BJ (cell line): ENCODE results near the gene SIN3B. TPM values are rescaled to one million over a fixed set of nuclear protein-coding genes. Genes with fewer than 3 reads are reported as not detected.

Experiments
- CTCF ChIA-PET: fragments of 350-600 bp; formaldehyde crosslinking; extraction: SDS; loops from one replicate; lab custom pipeline; 2021; ENCODE audit warnings: antibody characterized with exemption, inconsistent platforms; lab: Yijun Ruan, JAX
- POLR2A ChIA-PET: fragments of 300-600 bp; sonication (Branson Sonifier 250); formaldehyde crosslinking; extraction: SDS; loops from one replicate; lab custom pipeline; 2021; ENCODE audit warnings: antibody characterized with exemption; lab: Charles Lee
- DNase-seq: peaks from one replicate; pipeline ENCODE4 v3.0.0-alpha.2; 2011; ENCODE audit warnings: low read depth
- H3K27me3 ChIP-seq: 2 replicates; pipeline ENCODE4 v1.6.0; 2011; ENCODE audit warnings: low read length; ENCODE audit not compliant: control insufficient read depth, insufficient read depth
- H3K36me3 ChIP-seq: 2 replicates; pipeline ENCODE4 v1.5.1; 2011; ENCODE audit warnings: low read length; ENCODE audit not compliant: control insufficient read depth, insufficient read depth
- H3K4me3 ChIP-seq: 2 replicates; pipeline ENCODE4 v1.5.1; 2011; ENCODE audit warnings: low read depth, mild to moderate bottlenecking, control low read depth, low read length
- polyA plus RNA-seq: library from polyadenylated mRNA; depleted of rRNA; stranded (reverse); fragments of >200 nt; gene quantifications from 2 replicates; pipeline ENCODE4 v1.2.3, GENCODE V29; 2011
- TF ChIP-seq, protein P1 (sequence below): IDR thresholded peaks from 2 replicates; pipeline ENCODE4 v1.5.1; 2011; ENCODE audit warnings: low read depth, mild to moderate bottlenecking, control low read depth, inconsistent platforms, low read length, moderate library complexity; ENCODE audit not compliant: insufficient read depth

SIN3B gene
- polyA plus RNA-seq, 1 experiment: 25.5 TPM

GRCh38 chr19:16908759-16909158, 79.6 kb downstream of the SIN3B start:
- no peak for DNase-seq
- Histone ChIP-seq H3K36me3 (no peaks in the 10 kb centered on the region), H3K27me3 (no peaks in the 10 kb centered on the region), H3K4me3 (no peak overlapping the region)
- ChIA-PET POLR2A (no interaction called here), CTCF (no interaction called here)
- TF ChIP-seq, protein P1, sequence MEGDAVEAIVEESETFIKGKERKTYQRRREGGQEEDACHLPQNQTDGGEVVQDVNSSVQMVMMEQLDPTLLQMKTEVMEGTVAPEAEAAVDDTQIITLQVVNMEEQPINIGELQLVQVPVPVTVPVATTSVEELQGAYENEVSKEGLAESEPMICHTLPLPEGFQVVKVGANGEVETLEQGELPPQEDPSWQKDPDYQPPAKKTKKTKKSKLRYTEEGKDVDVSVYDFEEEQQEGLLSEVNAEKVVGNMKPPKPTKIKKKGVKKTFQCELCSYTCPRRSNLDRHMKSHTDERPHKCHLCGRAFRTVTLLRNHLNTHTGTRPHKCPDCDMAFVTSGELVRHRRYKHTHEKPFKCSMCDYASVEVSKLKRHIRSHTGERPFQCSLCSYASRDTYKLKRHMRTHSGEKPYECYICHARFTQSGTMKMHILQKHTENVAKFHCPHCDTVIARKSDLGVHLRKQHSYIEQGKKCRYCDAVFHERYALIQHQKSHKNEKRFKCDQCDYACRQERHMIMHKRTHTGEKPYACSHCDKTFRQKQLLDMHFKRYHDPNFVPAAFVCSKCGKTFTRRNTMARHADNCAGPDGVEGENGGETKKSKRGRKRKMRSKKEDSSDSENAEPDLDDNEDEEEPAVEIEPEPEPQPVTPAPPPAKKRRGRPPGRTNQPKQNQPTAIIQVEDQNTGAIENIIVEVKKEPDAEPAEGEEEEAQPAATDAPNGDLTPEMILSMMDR: no peak

- Histone ChIP-seq H3K27me3 (no peaks in the 10 kb centered on the region), H3K4me3 (no peak overlapping the region), H3K36me3 (no peaks in the 10 kb centered on the region)
- no peak for DNase-seq
- ChIA-PET CTCF (interaction anchor here (0.9 kb wide), 1 partner anchor 11 kb away, joined by 3 read pairs; no protein-coding TSS in a partner anchor), POLR2A (no interaction called here)
- TF ChIP-seq, protein P1: no peak
These were observed 81.8 kb downstream of the SIN3B start for GRCh38 chr19:16911046-16911445.

- TF ChIP-seq, protein P1: no peak
- POLR2A ChIA-PET: no interaction called here
- Histone ChIP-seq H3K27me3 (no peaks in the 10 kb centered on the region), H3K4me3 (no peak overlapping the region), H3K36me3 (no peaks in the 10 kb centered on the region)
- CTCF ChIA-PET: interaction anchor here (0.6 kb wide), 1 partner anchor 147 kb away, joined by 3 read pairs; no protein-coding TSS in a partner anchor
- no peak for DNase-seq
These were observed 83.6 kb downstream of the SIN3B start for GRCh38 chr19:16912780-16913179.

GRCh38 chr19:16914421-16914820, 85.2 kb downstream of the SIN3B start:
- TF ChIP-seq, protein P1: no peak
- CTCF ChIA-PET: interaction anchor here (1.6 kb wide), 1 partner anchor 8 kb away, joined by 3 read pairs; no protein-coding TSS in a partner anchor
- POLR2A ChIA-PET: no interaction called here
- Histone ChIP-seq H3K4me3 (no peak overlapping the region), H3K36me3 (no peaks in the 10 kb centered on the region), H3K27me3 (no peaks in the 10 kb centered on the region)
- no peak for DNase-seq

DNA sequence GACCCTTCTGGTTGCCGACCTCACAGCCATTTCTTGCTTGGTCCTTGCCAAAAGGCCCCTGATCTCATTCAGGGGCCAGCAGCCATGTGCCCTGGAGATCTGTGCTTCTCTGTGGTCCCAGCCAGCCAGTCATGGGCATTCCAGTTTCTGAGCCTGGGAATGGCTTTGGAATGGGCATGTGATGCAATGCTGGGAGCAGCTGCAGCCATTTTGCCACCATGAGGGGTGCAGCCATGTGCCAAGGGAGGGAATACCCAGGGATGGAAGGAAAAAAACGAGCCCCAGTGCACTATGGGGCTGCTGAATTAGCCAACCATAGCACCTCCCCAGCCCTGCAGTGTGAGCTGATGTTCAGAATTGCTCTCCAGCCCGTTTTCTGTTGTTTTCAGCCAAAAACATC, 85.9 kb downstream of the SIN3B start:
- ChIA-PET POLR2A (no interaction called here), CTCF (interaction anchor here (1.6 kb wide), 1 partner anchor 9 kb away, joined by 3 read pairs; no protein-coding TSS in a partner anchor)
- Histone ChIP-seq H3K4me3 (no peak overlapping the region), H3K27me3 (no peaks in the 10 kb centered on the region), H3K36me3 (no peaks in the 10 kb centered on the region)
- DNase-seq: no peak
- TF ChIP-seq, protein P1: no peak
